ENCODE data around the gene FHOD3. TPM values are rescaled to one million over a fixed set of nuclear protein-coding genes. Genes with fewer than 3 reads are reported as not detected.

The FHOD3 gene
- total RNA-seq, 1 donor from 2014 or later: 5.9 TPM

GRCh38 chr18:36580874-36581750, 283.6 kb downstream of the FHOD3 start:
- FAIRE-seq: no peak
- peaks cover 7% of the 10 kb centered on the region for H3K36me3 Mint-ChIP-seq (ENCODE audit: low read depth, unreplicated experiment)
- peak overlapping the region; percentile 30 for H3K27ac Mint-ChIP-seq (ENCODE audit: unreplicated experiment)
- H3K9me3 ChIP-seq (ENCODE audit: insufficient read depth, low read depth, low read length): no peaks in the 10 kb centered on the region
- no peaks in the 10 kb centered on the region for H3K36me3 ChIP-seq (ENCODE audit: insufficient read depth, low read length)
- no peaks in the 10 kb centered on the region for H3K79me2 ChIP-seq (ENCODE audit: insufficient read depth, low read length)
- H3K4me1 Mint-ChIP-seq (ENCODE audit: low read depth, unreplicated experiment): peaks cover 31% of the 10 kb centered on the region
- H3K9me3 Mint-ChIP-seq (ENCODE audit: unreplicated experiment): peaks cover 5% of the 10 kb centered on the region
- peak; percentile 77 for DNase-seq (ENCODE audit: low read depth)
- peak overlapping the region; percentile 27 for H2AFZ ChIP-seq (ENCODE audit: low read depth, low read length)
- no peaks in the 10 kb centered on the region for H4K20me1 ChIP-seq (ENCODE audit: insufficient read depth, low read length)
- no peaks in the 10 kb centered on the region for H3K27me3 Mint-ChIP-seq (ENCODE audit: low read depth, unreplicated experiment)
- H3K9ac ChIP-seq (ENCODE audit: low read length): peak overlapping the region; percentile 23
- no peak for TF ChIP-seq EZH2 (IDR thresholded peaks at IDR 0.05; ENCODE audit: insufficient read depth, low read length)
- no peak for TF ChIP-seq CTCF (IDR thresholded peaks at IDR 0.05; ENCODE audit: insufficient read depth, low read depth, low read length)
- H3K4me3 ChIP-seq (ENCODE audit: insufficient read depth, low read depth, low read length): no peak overlapping the region
- peaks cover 29% of the 10 kb centered on the region for H3K4me1 ChIP-seq (ENCODE audit: insufficient read depth, low read length)
- no peak overlapping the region for H3K4me3 Mint-ChIP-seq (ENCODE audit: unreplicated experiment)
- H3K4me2 ChIP-seq (ENCODE audit: low read length): peak overlapping the region; percentile 71
- no peaks in the 10 kb centered on the region for H3K27me3 ChIP-seq (ENCODE audit: insufficient read depth, low read length)
- peak overlapping the region; percentile 81 for H3K27ac ChIP-seq (ENCODE audit: low read depth, low read length)

- no peaks in the 10 kb centered on the region for H3K27me3 ChIP-seq (ENCODE audit: insufficient read depth, low read length)
- Mint-ChIP-seq H3K9me3 (ENCODE audit: unreplicated experiment) (no peaks in the 10 kb centered on the region), H3K4me1 (ENCODE audit: low read depth, unreplicated experiment) (peaks cover 31% of the 10 kb centered on the region), H3K27ac (ENCODE audit: unreplicated experiment) (no peak overlapping the region), H3K27me3 (ENCODE audit: low read depth, unreplicated experiment) (no peaks in the 10 kb centered on the region), H3K4me3 (ENCODE audit: unreplicated experiment) (no peak overlapping the region), H3K36me3 (ENCODE audit: low read depth, unreplicated experiment) (peaks cover 5% of the 10 kb centered on the region)
- no peaks in the 10 kb centered on the region for H4K20me1 ChIP-seq (ENCODE audit: insufficient read depth, low read length)
- no peak for DNase-seq (ENCODE audit: low read depth)
- H3K79me2 ChIP-seq (ENCODE audit: insufficient read depth, low read length): no peaks in the 10 kb centered on the region
- TF ChIP-seq EZH2 (IDR thresholded peaks at IDR 0.05; ENCODE audit: insufficient read depth, low read length) (no peak), CTCF (IDR thresholded peaks at IDR 0.05; ENCODE audit: insufficient read depth, low read depth, low read length) (no peak)
- H3K9me3 ChIP-seq (ENCODE audit: insufficient read depth, low read depth, low read length): no peaks in the 10 kb centered on the region
- H3K36me3 ChIP-seq (ENCODE audit: insufficient read depth, low read length): no peaks in the 10 kb centered on the region
- H3K9ac ChIP-seq (ENCODE audit: low read length): no peak overlapping the region
- no peak overlapping the region for H3K4me2 ChIP-seq (ENCODE audit: low read length)
- FAIRE-seq: no peak
- H3K4me1 ChIP-seq (ENCODE audit: insufficient read depth, low read length): peaks cover 29% of the 10 kb centered on the region
- no peak overlapping the region for H3K4me3 ChIP-seq (ENCODE audit: insufficient read depth, low read depth, low read length)
- H2AFZ ChIP-seq (ENCODE audit: low read depth, low read length): no peak overlapping the region
- H3K27ac ChIP-seq (ENCODE audit: low read depth, low read length): no peak overlapping the region
Measured at GRCh38 chr18:36582988-36583745, 285.7 kb downstream of the FHOD3 start.
